Upper lobe of left lung (tissue), 6 donors: Measurements from ENCODE around the gene SERPINE1. TPM values are rescaled to one million over a fixed set of nuclear protein-coding genes. Genes with fewer than 3 reads are reported as not detected.

Source experiments
- ATAC-seq, 2 donors: fragments of 200-7000 bp; cut with Tn5 transposase; one replicate each; pipeline ENCODE4 v1.9.1; 2022; ENCODE audit warnings: mild to moderate bottlenecking in 2 of 2, moderate library complexity in 2 of 2; ENCODE audit not compliant: low FRiP score in 2 of 2
- DNase-seq, 2 donors: peaks; one replicate each; pipeline ENCODE4 v3.0.0-alpha.2; 2019 to 2020
- H3K27ac ChIP-seq, 4 donors: fragments of 200-600 bp; sonication (generic); one replicate each; pipeline ENCODE4 v1.5.1; 2016 to 2019
- H3K27me3 ChIP-seq, 4 donors: fragments of 200-600 bp; sonication (generic); one replicate each; pipeline ENCODE4 v1.5.1; 2017 to 2019
- H3K36me3 ChIP-seq, 4 donors: fragments of 200-600 bp; sonication (generic); one replicate each; pipeline ENCODE4 v1.5.1; 2016 to 2019
- H3K4me1 ChIP-seq, 4 donors: fragments of 200-600 bp; sonication (generic); one replicate each; pipeline ENCODE4 v1.5.1; 2018 to 2019
- H3K4me3 ChIP-seq, 4 donors: fragments of 200-600 bp; sonication (generic); one replicate each; pipeline ENCODE4 v1.5.1; 2017 to 2019; ENCODE audit warnings: mild to moderate bottlenecking in 2 of 4, moderate library complexity in 1 of 4
- H3K9me3 ChIP-seq, 4 donors: fragments of 200-600 bp; sonication (generic); one replicate each; pipeline ENCODE4 v1.5.1; 2018 to 2019
- CTCF ChIP-seq, 6 experiments: fragments of 450-650 bp in 4 of 6; fragments of 200-600 bp in 2 of 6; sonication (generic) in 2 of 6; IDR thresholded peaks; one replicate each; pipeline ENCODE4 v1.5.1; 2016 to 2019; ENCODE audit warnings: antibody characterized with exemption in 6 of 6
- EP300 ChIP-seq, 4 donors: sonication (generic); formaldehyde crosslinking; IDR thresholded peaks; one replicate each; pipeline ENCODE4 v1.5.1; 2017; ENCODE audit warnings: antibody characterized with exemption in 4 of 4, control low read depth in 2 of 4
- POLR2A ChIP-seq, 4 donors: fragments of 450-650 bp; IDR thresholded peaks; one replicate each; pipeline ENCODE4 v1.5.1; 2016 to 2017; ENCODE audit warnings: antibody characterized with exemption in 4 of 4, mild to moderate bottlenecking in 2 of 4
- POLR2AphosphoS5 ChIP-seq, 2 donors: sonication (generic); formaldehyde crosslinking; IDR thresholded peaks; one replicate each; pipeline ENCODE4 v1.5.1; 2017; ENCODE audit warnings: antibody characterized with exemption in 2 of 2
- WGBS, 2 donors: methylation state at CpG; one replicate each; pipeline ENCODE4 v1.1.5; 2017 to 2018; 5-methylcytosine and 5-hydroxymethylcytosine counted together
- total RNA-seq, 6 donors: library from RNA; depleted of rRNA in 4 of 6; stranded (reverse); fragments of >200 nt in 4 of 6; gene quantifications; one replicate each; pipeline versions ENCODE4 v1.1.0 to v1.2.1, GENCODE V29; 2016 to 2021
- donor health status: DM: no; HTN: no; CAD: no; lungs with moderate emphysema.
- donor health status: DM: no; HTN: yes; CAD: no; lungs with severe emphysema.

SERPINE1 gene
- 100 to 1,000 TPM in 1 of 6 donors, 10 to 100 TPM in 4, 1 to 10 TPM in 1; 8.4 to 125 (median 24.0) TPM for total RNA-seq

- peaks cover under 1 to 17% (median 3%) of the 10 kb centered on the region in 4 donors for H3K36me3 ChIP-seq
- 5 to 6% methylated on average over 17 to 22 of the region's 22 CpGs for WGBS, 2 donors
- TF ChIP-seq POLR2A (IDR thresholded peaks at IDR 0.05) (peak; percentile 66 to 91 (median 88)), EP300 (IDR thresholded peaks at IDR 0.05) (peak in 2 of 4 donors; percentile 52 to 82), CTCF (IDR thresholded peaks at IDR 0.05) (peak in 2 of 6 experiments; percentile 11 to 19), POLR2AphosphoS5 (IDR thresholded peaks at IDR 0.05) (peak; percentile 82 to 97)
- no peaks in the 10 kb centered on the region for H3K9me3 ChIP-seq
- no peaks in the 10 kb centered on the region for H3K27me3 ChIP-seq
- peaks cover 43 to 69% (median 49%) of the 10 kb centered on the region in 4 donors for H3K4me1 ChIP-seq
- ATAC-seq (peak; percentile 79 to 90), DNase-seq (peak; percentile 65 to 84)
- H3K27ac ChIP-seq, result peak within 1 kb of the TSS; percentile 82 to 87 (median 84)
- H3K4me3 ChIP-seq, result peak within 1 kb of the TSS; percentile 15 to 52 (median 35)
These were observed at the start of gene SERPINE1 for GRCh38 chr7:101126651-101127459. Gene SERPINE1 (plus strand): TSS chr7:101127104. CDS start chr7:101128394, 1,290 bp downstream.

GRCh38 chr7:101077303-101078086, 49.4 kb upstream of the SERPINE1 start:
- 21% methylated on average over 13 of the region's 13 CpGs for WGBS, 2 donors
- H3K27ac ChIP-seq, result no peak overlapping the region
- TF ChIP-seq CTCF (IDR thresholded peaks at IDR 0.05) (peak; percentile 63 to 82 (median 70)), POLR2AphosphoS5 (IDR thresholded peaks at IDR 0.05) (no peak), POLR2A (IDR thresholded peaks at IDR 0.05) (no peak), EP300 (IDR thresholded peaks at IDR 0.05) (no peak)
- DNase-seq, result peak in 1 of 2 donors; percentile 80
- ATAC-seq, result peak; percentile 93 to 94
- H3K27me3 ChIP-seq, result no peaks in the 10 kb centered on the region
- no peaks in the 10 kb centered on the region for H3K9me3 ChIP-seq
- H3K4me1 ChIP-seq, result peaks cover 0 to 8% (median 3%) of the 10 kb centered on the region in 4 donors
- H3K4me3 ChIP-seq, result no peak overlapping the region
- no peaks in the 10 kb centered on the region for H3K36me3 ChIP-seq

- WGBS, 2 donors, result 40% methylated on average over 1 of the region's 1 CpG
- DNase-seq (no peak), ATAC-seq (no peak)
- Histone ChIP-seq H3K36me3 (no peaks in the 10 kb centered on the region), H3K4me1 (peaks cover 7 to 23% (median 15%) of the 10 kb centered on the region in 4 donors), H3K27me3 (no peaks in the 10 kb centered on the region), H3K9me3 (no peaks in the 10 kb centered on the region), H3K4me3 (no peak overlapping the region), H3K27ac (no peak overlapping the region)
- TF ChIP-seq POLR2A (IDR thresholded peaks at IDR 0.05) (no peak), CTCF (IDR thresholded peaks at IDR 0.05) (no peak), EP300 (IDR thresholded peaks at IDR 0.05) (no peak), POLR2AphosphoS5 (IDR thresholded peaks at IDR 0.05) (no peak)
These were observed 45.5 kb upstream of the SERPINE1 start for GRCh38 chr7:101081432-101081831.

- Histone ChIP-seq H3K27ac (peak overlapping the region; percentile 96 to 98 (median 96)), H3K27me3 (no peaks in the 10 kb centered on the region), H3K36me3 (peaks cover 17 to 29% (median 26%) of the 10 kb centered on the region in 4 donors), H3K9me3 (no peaks in the 10 kb centered on the region), H3K4me1 (peaks cover 33 to 49% (median 41%) of the 10 kb centered on the region in 4 donors), H3K4me3 (peak overlapping the region in 3 of 4 donors; percentile 56 to 73 (median 66))
- no peak for DNase-seq
- TF ChIP-seq EP300 (IDR thresholded peaks at IDR 0.05) (no peak), POLR2A (IDR thresholded peaks at IDR 0.05) (no peak), POLR2AphosphoS5 (IDR thresholded peaks at IDR 0.05) (no peak), CTCF (IDR thresholded peaks at IDR 0.05) (no peak)
- no peak for ATAC-seq
- 63 to 65% methylated on average over 5 of the region's 5 CpGs for WGBS, 2 donors
These were observed 42.1 kb upstream of the SERPINE1 start for GRCh38 chr7:101084865-101085161.
